HG02623 (cell line): ENCODE results near the gene A3GALT2.
"Not testable (repeated sequence)": the region's sequence is repeated elsewhere in the genome, so short reads cannot be mapped to it uniquely, and the experiment has no call there.

Experiments used
- ATAC-seq: cut with Tn5 transposase; IDR thresholded peaks from one replicate; pipeline ENCODE4 v1.9.1; 2021; ENCODE audit warnings: moderate library complexity; ENCODE audit not compliant: unreplicated experiment

Gene A3GALT2

GRCh38 chr1:33295450-33296081 is 25.3 kb downstream of the A3GALT2 start:
- ATAC-seq = no peak

DNA sequence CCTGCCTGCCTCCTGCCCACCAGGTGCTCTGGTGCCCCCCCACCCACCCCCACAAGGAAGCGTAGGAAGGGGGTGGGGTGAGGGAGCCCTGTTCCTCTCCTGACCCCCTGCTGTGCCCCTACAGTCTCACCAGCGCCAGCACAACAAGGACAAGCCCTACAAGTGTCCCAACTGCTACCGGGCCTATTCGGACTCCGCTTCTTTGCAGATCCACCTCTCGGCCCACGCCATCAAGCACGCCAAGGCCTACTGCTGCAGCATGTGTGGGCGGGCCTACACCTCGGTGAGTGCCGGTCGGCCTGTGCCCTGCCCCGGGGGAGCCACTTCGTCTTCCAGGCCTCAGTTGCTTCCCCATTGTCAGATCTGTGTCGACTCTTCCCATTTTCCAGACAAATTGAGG is 25.9 kb downstream of the A3GALT2 start:
- ATAC-seq = no peak

DNA sequence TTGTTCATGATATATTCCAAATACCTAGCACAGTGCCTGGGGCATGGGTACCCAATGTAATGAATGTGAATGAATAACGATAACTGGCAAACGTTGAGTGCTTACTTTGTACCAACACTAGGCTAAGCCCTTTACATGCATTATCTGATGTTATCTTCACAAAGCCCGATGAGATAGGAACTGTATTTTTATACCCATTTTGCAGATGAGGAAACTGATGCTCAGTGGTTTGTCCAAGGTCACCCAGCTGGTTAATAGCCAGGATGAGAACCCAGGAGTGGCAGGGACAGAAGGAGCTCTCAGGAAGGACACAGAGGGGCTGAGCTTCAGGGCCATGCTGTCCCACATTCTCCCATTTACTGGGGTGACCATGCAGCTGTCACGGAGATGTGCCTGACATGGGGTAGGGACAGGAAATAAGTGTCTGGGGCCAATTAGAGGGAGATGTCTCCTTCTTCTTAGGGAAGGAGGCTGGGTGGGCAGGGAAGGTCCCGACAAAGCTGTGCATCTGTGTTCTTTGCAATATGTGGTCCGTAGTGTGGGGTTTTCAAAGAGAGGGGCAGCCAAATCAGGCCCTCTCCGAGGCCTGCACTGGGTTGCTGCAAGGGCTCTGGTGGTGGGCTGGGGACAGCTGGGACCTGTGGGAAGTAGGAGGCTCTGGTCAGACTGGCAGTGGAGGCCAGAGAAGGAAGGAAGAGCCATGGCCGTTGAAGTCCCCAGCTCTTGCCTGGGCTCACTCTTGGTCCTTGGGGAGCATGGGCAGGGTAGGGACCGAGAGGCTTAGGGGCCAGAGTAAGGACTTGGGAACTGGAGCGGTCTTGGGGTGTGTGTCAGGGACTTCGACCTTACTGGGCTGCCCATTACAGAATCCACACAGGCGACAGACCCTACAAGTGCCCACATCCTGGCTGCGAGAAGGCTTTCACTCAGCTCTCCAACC is 26.6 kb downstream of the A3GALT2 start:
- ATAC-seq = no peak

GRCh38 chr1:33292726-33293340 is 28.1 kb downstream of the A3GALT2 start:
- no peak for ATAC-seq

DNA sequence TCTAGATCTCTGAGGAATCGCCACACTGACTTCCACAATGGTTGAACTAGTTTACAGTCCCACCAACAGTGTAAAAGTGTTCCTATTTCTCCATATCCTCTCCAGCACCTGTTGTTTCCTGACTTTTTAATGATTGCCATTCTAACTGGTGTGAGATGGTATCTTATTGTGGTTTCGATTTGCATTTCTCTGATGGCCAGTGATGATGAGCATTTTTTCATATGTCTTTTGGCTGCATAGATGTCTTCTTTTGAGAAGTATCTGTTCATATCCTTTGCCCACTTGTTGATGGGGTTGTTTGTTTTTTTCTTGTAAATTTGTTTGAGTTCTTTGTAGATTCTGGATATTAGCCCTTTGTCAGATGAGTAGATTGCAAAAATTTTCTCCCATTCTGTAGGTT is 30.3 kb downstream of the A3GALT2 start:
- not testable (repeated sequence) for ATAC-seq

GRCh38 chr1:33289858-33290154 is 31.1 kb downstream of the A3GALT2 start:
- ATAC-seq = no peak

DNA sequence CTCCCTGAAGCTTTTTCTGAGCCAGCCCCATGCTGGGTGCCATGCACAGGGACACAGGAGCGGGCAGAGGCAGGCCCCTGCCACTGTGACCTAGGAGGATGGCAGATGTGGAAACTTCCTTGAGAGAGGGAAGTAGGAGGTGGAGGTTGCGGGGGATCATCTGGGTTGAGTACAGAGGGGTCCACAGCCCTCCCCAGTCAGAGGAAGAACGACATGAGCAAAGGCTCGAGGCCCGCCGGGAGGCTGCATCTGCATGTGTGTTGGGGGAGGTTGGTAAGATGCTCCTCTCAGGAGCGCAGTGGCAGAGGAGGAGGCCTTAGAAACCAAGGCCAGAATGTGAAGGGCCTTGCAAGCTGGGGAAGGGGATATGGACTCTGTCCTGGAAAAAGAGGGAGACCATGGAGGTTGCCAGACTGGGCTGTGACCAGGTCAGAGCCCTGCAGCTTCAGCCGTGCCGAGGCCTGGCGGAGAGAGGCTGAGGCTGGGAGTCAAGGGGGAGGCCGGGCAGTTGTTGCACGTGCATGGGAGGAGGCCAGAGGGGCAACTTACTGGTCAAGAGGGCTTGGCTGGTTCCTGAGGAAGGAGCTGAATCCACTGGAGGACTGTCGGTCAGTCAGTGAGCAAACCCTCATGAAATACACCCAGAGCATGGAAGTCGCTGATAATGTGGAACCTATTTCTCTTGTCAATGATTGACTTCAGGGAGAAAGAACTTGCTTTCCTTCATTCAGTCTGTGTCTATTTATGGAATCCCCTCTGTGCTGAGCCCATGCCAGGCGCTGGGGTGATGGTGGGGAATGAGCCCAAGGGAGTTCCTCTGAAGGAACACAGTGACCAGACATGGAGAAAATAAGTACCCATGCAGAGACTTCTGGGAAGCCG is 31.7 kb downstream of the A3GALT2 start:
- ATAC-seq = no peak

- ATAC-seq = no peak
Measured at GRCh38 chr1:33287317-33287716, 33.6 kb downstream of the A3GALT2 start.

GRCh38 chr1:33286451-33287185 is 34.3 kb downstream of the A3GALT2 start:
- ATAC-seq = no peak

- no peak for ATAC-seq
Measured at GRCh38 chr1:33284049-33284448, 36.8 kb downstream of the A3GALT2 start.

DNA sequence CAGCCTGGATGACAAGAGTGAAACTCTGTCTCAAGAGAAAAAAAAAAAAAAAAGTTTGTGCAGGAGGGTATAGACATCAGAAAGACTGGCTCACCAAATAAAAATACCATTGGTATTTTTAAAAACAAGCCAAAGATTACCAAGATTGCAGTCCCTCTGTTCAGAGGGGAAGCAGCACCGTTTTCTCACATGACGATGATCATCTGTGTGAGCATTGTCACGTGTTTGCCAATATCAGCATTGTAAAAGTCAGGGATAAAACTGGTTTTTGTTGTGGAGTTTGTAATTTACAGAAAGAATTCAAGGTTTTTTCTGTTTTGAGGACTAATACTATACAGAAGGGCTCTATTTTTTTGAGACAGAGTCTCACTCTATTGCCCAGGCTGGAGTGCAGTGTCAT is 38.1 kb downstream of the A3GALT2 start:
- no peak for ATAC-seq

DNA sequence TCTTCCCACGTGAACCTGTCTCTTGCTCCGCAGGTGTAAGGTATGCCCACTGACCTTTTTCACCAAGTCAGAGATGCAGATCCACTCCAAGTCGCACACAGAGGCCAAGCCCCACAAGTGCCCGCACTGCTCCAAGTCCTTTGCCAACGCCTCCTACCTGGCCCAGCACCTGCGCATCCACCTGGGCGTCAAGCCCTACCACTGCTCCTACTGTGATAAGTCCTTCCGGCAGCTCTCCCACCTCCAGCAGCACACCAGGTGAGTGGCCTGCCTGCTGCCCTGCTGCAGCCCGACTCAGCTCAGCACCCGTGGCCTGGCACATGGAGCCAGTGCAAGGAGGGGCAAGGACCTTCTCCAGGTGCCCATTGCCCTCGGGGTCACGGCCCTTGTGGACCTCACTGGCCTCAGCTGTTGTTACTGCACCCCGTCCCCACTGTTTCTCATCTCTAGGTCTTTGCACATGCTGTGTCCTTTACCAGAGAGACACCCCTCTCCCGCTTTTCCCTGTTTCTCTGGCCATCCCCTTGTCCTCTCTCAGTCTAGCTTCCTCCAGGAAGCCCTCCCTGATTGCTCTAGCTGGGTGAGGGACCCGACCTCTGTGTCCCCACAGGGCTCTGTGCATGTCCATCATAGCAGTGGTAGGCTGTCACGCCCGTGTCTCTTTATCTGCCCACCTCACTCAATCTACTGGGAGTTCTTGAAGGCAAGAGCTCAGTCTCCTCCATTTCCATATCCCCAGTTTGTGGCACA is 39.2 kb downstream of the A3GALT2 start:
- no peak for ATAC-seq

GRCh38 chr1:33280091-33280661 is 40.7 kb downstream of the A3GALT2 start:
- ATAC-seq = no peak

DNA sequence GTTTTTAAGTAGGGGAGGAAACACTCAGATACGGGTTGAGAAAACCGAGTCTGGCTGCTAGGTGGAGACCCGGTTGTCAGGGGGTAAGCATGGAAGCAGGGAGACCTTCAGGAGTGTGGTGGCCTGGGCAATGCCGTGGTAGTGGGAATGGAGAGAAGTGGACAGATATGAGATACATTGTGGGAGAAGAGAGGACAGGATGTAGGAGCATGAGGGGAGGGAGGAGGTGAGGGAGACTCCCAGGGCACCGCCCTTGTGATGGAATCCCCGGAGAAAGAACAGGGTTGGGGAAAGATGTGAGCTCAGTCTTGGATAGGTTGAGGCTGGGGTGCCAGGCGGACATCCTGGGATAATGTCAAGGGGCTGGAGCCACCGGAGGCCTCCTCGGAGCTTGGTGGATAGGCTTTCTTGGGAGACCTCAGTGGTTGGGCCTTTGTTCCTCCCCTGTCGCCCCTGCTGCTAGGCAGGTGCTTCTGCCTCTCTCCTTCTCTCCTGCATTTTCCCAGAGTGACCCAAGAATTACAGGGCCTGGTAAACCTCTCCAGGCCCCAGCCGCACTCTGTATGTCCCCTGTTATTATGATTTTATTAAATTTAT is 43.3 kb downstream of the A3GALT2 start:
- ATAC-seq = no peak

DNA sequence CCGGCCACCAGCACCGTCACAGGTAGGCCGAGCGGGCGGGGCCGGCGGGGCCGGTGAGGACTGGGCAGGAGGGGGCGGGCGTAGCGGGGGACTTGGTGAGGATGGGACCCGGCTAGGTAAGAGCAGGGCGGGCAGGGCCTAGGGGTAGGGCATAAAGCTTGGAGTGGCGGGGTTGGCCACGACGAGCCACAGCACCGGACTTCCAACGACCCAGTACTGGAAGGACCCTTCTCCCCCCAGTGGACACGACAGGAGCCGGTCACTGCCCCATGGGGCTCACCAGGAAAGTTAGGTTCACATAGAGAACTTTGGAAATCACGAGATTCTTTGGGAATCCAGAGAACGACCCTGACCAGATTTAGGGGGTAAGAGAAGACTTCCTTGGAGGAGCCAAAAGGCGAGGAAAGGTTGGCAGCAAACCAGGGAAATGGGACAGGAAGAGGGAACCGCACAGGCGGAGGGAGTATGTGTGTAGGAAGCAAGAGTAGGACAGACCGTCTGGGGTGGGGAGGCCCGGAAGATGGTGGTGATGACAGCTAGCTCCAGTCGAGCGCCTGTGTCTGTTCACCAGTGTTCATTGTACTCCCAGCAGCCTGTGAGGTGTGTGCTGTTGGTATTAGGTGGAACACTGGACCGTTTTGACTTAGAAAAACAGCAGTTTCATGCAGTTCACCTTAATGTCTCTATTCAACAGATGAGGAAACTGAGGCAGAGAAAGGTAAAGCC is 44.2 kb downstream of the A3GALT2 start:
- no peak for ATAC-seq

DNA sequence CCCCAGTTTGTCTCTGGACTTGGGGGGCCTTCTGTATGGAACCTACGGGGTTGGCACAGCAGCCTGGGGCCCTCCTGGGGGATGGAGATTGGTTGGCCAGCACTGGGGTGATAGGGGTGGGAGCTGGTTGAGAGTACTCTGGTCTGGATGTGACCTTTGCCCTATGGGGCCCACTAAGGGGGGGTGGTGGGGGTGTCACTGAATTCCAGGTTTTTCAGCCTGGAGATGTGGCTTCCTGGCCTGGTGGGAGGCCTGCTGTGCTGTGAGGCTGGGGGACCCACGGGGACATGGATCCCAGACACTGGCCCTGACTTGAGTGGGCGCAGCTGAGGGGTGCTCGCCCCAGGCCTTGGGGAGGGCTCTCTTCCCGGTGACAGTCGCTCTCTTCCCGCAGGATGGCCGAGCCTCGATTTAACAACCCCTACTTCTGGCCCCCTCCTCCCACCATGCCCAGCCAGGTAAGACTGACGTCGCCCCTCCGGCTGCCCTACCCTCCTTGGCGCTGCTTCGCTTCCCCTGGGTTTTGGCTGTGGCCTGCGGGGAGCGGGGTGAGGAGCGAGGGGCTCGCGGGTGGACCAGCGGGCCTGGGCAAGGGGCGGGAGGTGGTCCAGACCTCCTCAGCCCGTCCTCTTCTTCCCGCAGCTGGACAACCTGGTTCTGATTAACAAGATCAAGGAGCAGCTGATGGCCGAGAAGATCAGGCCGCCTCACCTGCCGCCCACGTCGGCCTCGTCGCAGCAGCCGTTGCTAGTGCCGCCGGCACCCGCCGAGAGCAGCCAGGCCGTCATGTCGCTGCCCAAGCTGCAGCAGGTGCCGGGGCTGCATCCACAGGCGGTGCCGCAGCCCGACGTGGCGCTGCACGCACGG is 45.0 kb downstream of the A3GALT2 start:
- no peak for ATAC-seq

- ATAC-seq = no peak
Measured at GRCh38 chr1:33275195-33275594, 45.7 kb downstream of the A3GALT2 start.
